K562 (cell line): Measurements from ENCODE around the gene TMED6. TPM values are rescaled to one million over a fixed set of nuclear protein-coding genes. Genes with fewer than 3 reads are reported as not detected.
A peak's percentile ranks its signal among the peaks of the same experiment; 100 is the strongest.

ENCODE experiments used
- HNRNPUL1 ChIP-seq: fragments of 200-400 bp; formaldehyde crosslinking; IDR thresholded peaks from 2 replicates; pipeline ENCODE4 v1.6.1; 2017; ENCODE audit warnings: low read length
- HOXB6 ChIP-seq: fragments of 250-450 bp; sonication (Bioruptor Pico); IDR thresholded peaks from 2 replicates; pipeline ENCODE4 v1.5.1; 2022; ENCODE audit warnings: mild to moderate bottlenecking, borderline replicate concordance
- NR1H2 ChIP-seq: sonication (generic); formaldehyde crosslinking; IDR thresholded peaks from 2 replicates; pipeline ENCODE4 v1.4.0; 2020; ENCODE audit warnings: mild to moderate bottlenecking, missing genetic modification reagents
- PCBP2 ChIP-seq: fragments of 200-400 bp; formaldehyde crosslinking; IDR thresholded peaks from 2 replicates; pipeline ENCODE4 v1.6.1; 2018; ENCODE audit warnings: low read length, low read depth, mild to moderate bottlenecking, moderate library complexity; ENCODE audit not compliant: poor library complexity, severe bottlenecking
- RBM14 ChIP-seq: fragments of 200-400 bp; formaldehyde crosslinking; IDR thresholded peaks from 2 replicates; pipeline ENCODE4 v1.6.1; 2018; ENCODE audit warnings: low read depth, mild to moderate bottlenecking, low read length, moderate library complexity, borderline replicate concordance; ENCODE audit not compliant: insufficient read depth
- RBM34 ChIP-seq: fragments of 200-400 bp; formaldehyde crosslinking; IDR thresholded peaks from 2 replicates; pipeline ENCODE4 v1.6.1; 2018; ENCODE audit warnings: low read length, borderline replicate concordance; ENCODE audit not compliant: insufficient read depth
- SMAD1 ChIP-seq: fragments of 150-350 bp; IDR thresholded peaks from 2 replicates; pipeline ENCODE4 v1.6.1; 2014; ENCODE audit warnings: low read length, low read depth; ENCODE audit not compliant: partially characterized antibody
- SMAD2 ChIP-seq: fragments of 150-350 bp; IDR thresholded peaks from 2 replicates; pipeline ENCODE4 v1.6.1; 2014; ENCODE audit warnings: low read depth, mild to moderate bottlenecking, low read length
- THRA ChIP-seq: fragments of 450-650 bp; IDR thresholded peaks from 2 replicates; pipeline ENCODE4 v1.6.1; 2017; ENCODE audit warnings: mild to moderate bottlenecking, moderate library complexity
- TSC22D4 ChIP-seq: fragments of 450-650 bp; IDR thresholded peaks from 2 replicates; pipeline ENCODE4 v1.6.1; 2016; ENCODE audit warnings: missing genetic modification characterization, missing biosample characterization, control low read depth
- YY1 ChIP-seq, 3 experiments: IDR thresholded peaks; 2 replicates each; pipeline ENCODE4 v1.6.1; 2011; ENCODE audit warnings: low read length in 2 of 3, mild to moderate bottlenecking in 2 of 3, moderate library complexity in 2 of 3, borderline replicate concordance in 1 of 3, control low read depth in 1 of 3, low read depth in 1 of 3; ENCODE audit not compliant: insufficient read depth in 3 of 3, insufficient replicate concordance in 2 of 3, control insufficient read depth in 1 of 3, insufficient read length in 1 of 3; ENCODE audit errors: extremely low read depth in 1 of 3
- ZNF212 ChIP-seq: fragments of 450-650 bp; formaldehyde crosslinking; IDR thresholded peaks from 2 replicates; pipeline ENCODE4 v1.4.0; 2020; ENCODE audit warnings: mild to moderate bottlenecking
- ZNF280A ChIP-seq: fragments of 450-650 bp; IDR thresholded peaks from 2 replicates; pipeline ENCODE4 v1.6.1; 2018; ENCODE audit warnings: mild to moderate bottlenecking, low read depth; ENCODE audit not compliant: partially characterized antibody
- ZNF384 ChIP-seq: IDR thresholded peaks from 2 replicates; pipeline ENCODE4 v1.6.1; 2012; ENCODE audit warnings: low read depth, low read length, improper control_type of control experiment
- ZNF668 ChIP-seq: fragments of 250-450 bp; sonication (Bioruptor Pico); IDR thresholded peaks from 2 replicates; pipeline ENCODE4 v1.8.0; 2022; ENCODE audit warnings: mild to moderate bottlenecking, inconsistent platforms
- polyA plus RNA-seq, 8 experiments: library from polyadenylated mRNA; depleted of rRNA in 4 of 8; stranded (reverse) in 5 of 8; unstranded in 3 of 8; fragments of >200 nt; fragmentation: Nextera tagmentation in 2 of 8; fragmentation: Illumina TruSeq in 1 of 8; extraction: Ambion mirVana in 2 of 8; extraction: Trizol in 1 of 8; gene quantifications; 2 replicates each; pipeline versions ENCODE4 v1.2.1 to v1.2.3, GENCODE V29; 2011 to 2014; ENCODE audit warnings: inconsistent platforms in 1 of 8, missing spikeins in 1 of 8
- total RNA-seq, 7 experiments: library from RNA; depleted of rRNA in 6 of 7; stranded (reverse); fragments of >200 nt in 6 of 7; fragmentation: Illumina TruSeq in 2 of 7; extraction: Trizol in 2 of 7; gene quantifications; 2 replicates each; pipeline versions ENCODE4 v1.2.1 to v1.2.3, GENCODE V29; 2011 to 2021; ENCODE audit warnings: low replicate concordance in 1 of 7
- TF ChIP-seq, protein P1 (sequence below): fragments of 250-450 bp; sonication (Bioruptor Pico); IDR thresholded peaks from 2 replicates; pipeline ENCODE4 v1.4.0; 2020; ENCODE audit warnings: mild to moderate bottlenecking, moderate library complexity, borderline replicate concordance
- TF ChIP-seq, protein P2 (sequence below): fragments of 250-450 bp; sonication (Bioruptor Pico); IDR thresholded peaks from 2 replicates; pipeline ENCODE4 v1.5.0; 2021

Gene TMED6
- total and polyA plus RNA-seq, 9 of the 15 experiments (the other 6 are each of a cell fraction or from before 2014, with no cell fraction given): 0.14 to 0.45 (median 0.25) TPM; not detected in 2

- TF ChIP-seq RBM34: no peak
- TF ChIP-seq ZNF280A: no peak
- TF ChIP-seq RBM14: no peak
- TF ChIP-seq, protein P1, sequence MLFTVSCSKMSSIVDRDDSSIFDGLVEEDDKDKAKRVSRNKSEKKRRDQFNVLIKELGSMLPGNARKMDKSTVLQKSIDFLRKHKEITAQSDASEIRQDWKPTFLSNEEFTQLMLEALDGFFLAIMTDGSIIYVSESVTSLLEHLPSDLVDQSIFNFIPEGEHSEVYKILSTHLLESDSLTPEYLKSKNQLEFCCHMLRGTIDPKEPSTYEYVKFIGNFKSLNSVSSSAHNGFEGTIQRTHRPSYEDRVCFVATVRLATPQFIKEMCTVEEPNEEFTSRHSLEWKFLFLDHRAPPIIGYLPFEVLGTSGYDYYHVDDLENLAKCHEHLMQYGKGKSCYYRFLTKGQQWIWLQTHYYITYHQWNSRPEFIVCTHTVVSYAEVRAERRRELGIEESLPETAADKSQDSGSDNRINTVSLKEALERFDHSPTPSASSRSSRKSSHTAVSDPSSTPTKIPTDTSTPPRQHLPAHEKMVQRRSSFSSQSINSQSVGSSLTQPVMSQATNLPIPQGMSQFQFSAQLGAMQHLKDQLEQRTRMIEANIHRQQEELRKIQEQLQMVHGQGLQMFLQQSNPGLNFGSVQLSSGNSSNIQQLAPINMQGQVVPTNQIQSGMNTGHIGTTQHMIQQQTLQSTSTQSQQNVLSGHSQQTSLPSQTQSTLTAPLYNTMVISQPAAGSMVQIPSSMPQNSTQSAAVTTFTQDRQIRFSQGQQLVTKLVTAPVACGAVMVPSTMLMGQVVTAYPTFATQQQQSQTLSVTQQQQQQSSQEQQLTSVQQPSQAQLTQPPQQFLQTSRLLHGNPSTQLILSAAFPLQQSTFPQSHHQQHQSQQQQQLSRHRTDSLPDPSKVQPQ: no peak
- no peak for TF ChIP-seq ZNF668 (CRISPR knock-in tag)
- TF ChIP-seq TSC22D4 (tag): no peak
- peak; percentile 76 for TF ChIP-seq SMAD1
- no peak for TF ChIP-seq HOXB6 (CRISPR knock-in tag)
- no peak for TF ChIP-seq HNRNPUL1
- TF ChIP-seq SMAD2: no peak
- TF ChIP-seq, protein P2, sequence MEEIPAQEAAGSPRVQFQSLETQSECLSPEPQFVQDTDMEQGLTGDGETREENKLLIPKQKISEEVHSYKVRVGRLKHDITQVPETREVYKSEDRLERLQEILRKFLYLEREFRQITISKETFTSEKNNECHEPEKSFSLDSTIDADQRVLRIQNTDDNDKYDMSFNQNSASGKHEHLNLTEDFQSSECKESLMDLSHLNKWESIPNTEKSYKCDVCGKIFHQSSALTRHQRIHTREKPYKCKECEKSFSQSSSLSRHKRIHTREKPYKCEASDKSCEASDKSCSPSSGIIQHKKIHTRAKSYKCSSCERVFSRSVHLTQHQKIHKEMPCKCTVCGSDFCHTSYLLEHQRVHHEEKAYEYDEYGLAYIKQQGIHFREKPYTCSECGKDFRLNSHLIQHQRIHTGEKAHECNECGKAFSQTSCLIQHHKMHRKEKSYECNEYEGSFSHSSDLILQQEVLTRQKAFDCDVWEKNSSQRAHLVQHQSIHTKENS: no peak
- TF ChIP-seq NR1H2 (CRISPR knock-in tag): no peak; the same call in 1 of the 2 replicates
- no peak for TF ChIP-seq THRA
- no peak for TF ChIP-seq PCBP2
- TF ChIP-seq ZNF384: no peak
- TF ChIP-seq YY1 (IDR thresholded peaks at IDR 0.05; ENCODE audit: borderline replicate concordance in 1 of 3, control insufficient read depth in 1 of 3, extremely low read depth in 1 of 3, insufficient read depth in 3 of 3, insufficient read length in 1 of 3, insufficient replicate concordance in 2 of 3, low read depth in 1 of 3, low read length in 2 of 3): peak; percentile 77 to 98 (median 95)
- no peak for TF ChIP-seq ZNF212 (CRISPR knock-in tag)
Observed at GRCh38 chr16:69339289-69340094, 12.1 kb downstream of the TMED6 start, which contains the start of the genes COG8 and NIP7 (continued).
